ENCODE data around the gene IRAK1. TPM values are rescaled to one million over a fixed set of nuclear protein-coding genes. Genes with fewer than 3 reads are reported as not detected.

IRAK1 gene
- total RNA-seq, 1 donor from 2014 or later, result 69.1 TPM

- Mint-ChIP-seq H3K4me3 (no peak overlapping the region), H3K27ac (no peak overlapping the region), H3K9me3 (no peaks in the 10 kb centered on the region)
Measured at GRCh38 chrX:154013614-154014360, 5.9 kb downstream of the IRAK1 start.

GRCh38 chrX:154013001-154013421 is 6.7 kb downstream of the IRAK1 start:
- no peaks in the 10 kb centered on the region for H3K27me3 Mint-ChIP-seq (ENCODE audit: low read depth)

More at GRCh38 chrX:154013614-154014360, 5.9 kb downstream of the IRAK1 start:
- peak in 1 of 2 experiments; percentile 60 for DNase-seq (ENCODE audit: low spot score in 2 of 2, unreplicated experiment in 2 of 2)
- Mint-ChIP-seq H3K4me1 (peaks cover 4% of the 10 kb centered on the region), H3K36me3 (peaks cover 7% of the 10 kb centered on the region), H3K27me3 (ENCODE audit: low read depth) (no peaks in the 10 kb centered on the region)
- peak; percentile 90 for TF ChIP-seq CTCF (IDR thresholded peaks at IDR 0.05; ENCODE audit: unreplicated experiment)

GRCh38 chrX:154012336-154012991 is 7.2 kb downstream of the IRAK1 start:
- no peaks in the 10 kb centered on the region for H3K27me3 Mint-ChIP-seq (ENCODE audit: low read depth)
- no peak for DNase-seq (ENCODE audit: low spot score in 2 of 2, unreplicated experiment in 2 of 2)
- no peak for TF ChIP-seq CTCF (IDR thresholded peaks at IDR 0.05; ENCODE audit: unreplicated experiment)
- no peak overlapping the region for H3K4me3 Mint-ChIP-seq
- H3K27ac Mint-ChIP-seq, result no peak overlapping the region
- peaks cover 5% of the 10 kb centered on the region for H3K9me3 Mint-ChIP-seq
- peaks cover 14% of the 10 kb centered on the region for H3K36me3 Mint-ChIP-seq
- H3K4me1 Mint-ChIP-seq, result no peaks in the 10 kb centered on the region

More at GRCh38 chrX:154013001-154013421, 6.7 kb downstream of the IRAK1 start:
- Mint-ChIP-seq H3K36me3 (peaks cover 9% of the 10 kb centered on the region), H3K4me3 (no peak overlapping the region), H3K4me1 (no peaks in the 10 kb centered on the region), H3K27ac (no peak overlapping the region), H3K9me3 (no peaks in the 10 kb centered on the region)
- DNase-seq (ENCODE audit: low spot score in 2 of 2, unreplicated experiment in 2 of 2), result no peak
- no peak for TF ChIP-seq CTCF (IDR thresholded peaks at IDR 0.05; ENCODE audit: unreplicated experiment)

GRCh38 chrX:154011376-154012335 is 8.0 kb downstream of the IRAK1 start:
- Mint-ChIP-seq H3K27ac (no peak overlapping the region), H3K4me3 (no peak overlapping the region), H3K36me3 (peaks cover 15% of the 10 kb centered on the region), H3K4me1 (no peaks in the 10 kb centered on the region), H3K27me3 (ENCODE audit: low read depth) (no peaks in the 10 kb centered on the region), H3K9me3 (peaks cover 6% of the 10 kb centered on the region)
- DNase-seq (ENCODE audit: low spot score in 2 of 2, unreplicated experiment in 2 of 2), result no peak
- TF ChIP-seq CTCF (IDR thresholded peaks at IDR 0.05; ENCODE audit: unreplicated experiment), result no peak

GRCh38 chrX:154010330-154011087 is 9.2 kb downstream of the IRAK1 start:
- Mint-ChIP-seq H3K27ac (no peak overlapping the region), H3K36me3 (peaks cover 16% of the 10 kb centered on the region), H3K27me3 (ENCODE audit: low read depth) (no peaks in the 10 kb centered on the region), H3K4me3 (no peak overlapping the region), H3K4me1 (no peaks in the 10 kb centered on the region), H3K9me3 (peaks cover 11% of the 10 kb centered on the region)
- TF ChIP-seq CTCF (IDR thresholded peaks at IDR 0.05; ENCODE audit: unreplicated experiment), result no peak
- no peak for DNase-seq (ENCODE audit: low spot score in 2 of 2, unreplicated experiment in 2 of 2)
